HepG2 (cell line): Measurements from ENCODE around the gene SEC14L1. TPM values are rescaled to one million over a fixed set of nuclear protein-coding genes. Genes with fewer than 3 reads are reported as not detected.
A peak's percentile ranks its signal among the peaks of the same experiment; 100 is the strongest.

Experiments
- ELF1 ChIP-seq: sonication (generic); formaldehyde crosslinking; IDR thresholded peaks from 2 replicates; pipeline ENCODE4 v1.4.0; 2020; ENCODE audit warnings: missing genetic modification reagents
- HOXA3 ChIP-seq: sonication (generic); formaldehyde crosslinking; IDR thresholded peaks from 2 replicates; pipeline ENCODE4 v1.5.0; 2020; ENCODE audit warnings: missing genetic modification reagents
- MIER3 ChIP-seq: IDR thresholded peaks from 2 replicates; pipeline ENCODE4 v1.6.1; 2016; ENCODE audit warnings: missing compliant biosample characterization, borderline replicate concordance
- NFKBIZ ChIP-seq: IDR thresholded peaks from 2 replicates; pipeline ENCODE4 v1.6.1; 2018; ENCODE audit warnings: missing genetic modification reagents, missing compliant biosample characterization
- PITX1 ChIP-seq: sonication (generic); formaldehyde crosslinking; IDR thresholded peaks from 2 replicates; pipeline ENCODE4 v1.5.1; 2020; ENCODE audit warnings: mild to moderate bottlenecking, missing genetic modification reagents
- SAP130 ChIP-seq: IDR thresholded peaks from 2 replicates; pipeline ENCODE4 v1.6.1; 2016; ENCODE audit warnings: low read depth
- SIN3B ChIP-seq: fragments of 150-350 bp; IDR thresholded peaks from 2 replicates; pipeline ENCODE4 v1.6.1; 2014; ENCODE audit warnings: low read length
- SMAD1 ChIP-seq: sonication (generic); formaldehyde crosslinking; IDR thresholded peaks from 2 replicates; pipeline ENCODE4 v1.4.0; 2020; ENCODE audit warnings: missing genetic modification reagents, low read depth, mild to moderate bottlenecking, borderline replicate concordance
- TAF1 ChIP-seq: sonication (generic); formaldehyde crosslinking; IDR thresholded peaks from 2 replicates; pipeline ENCODE4 v1.4.0; 2020; ENCODE audit warnings: missing genetic modification reagents
- XRCC5 ChIP-seq: fragments of 200-400 bp; formaldehyde crosslinking; optimal IDR thresholded peaks from 2 replicates; pipeline ENCODE3; 2017; ENCODE audit warnings: mild to moderate bottlenecking, low read length
- ZNF44 ChIP-seq: sonication (generic); formaldehyde crosslinking; IDR thresholded peaks from 2 replicates; pipeline ENCODE4 v1.5.1; 2020; ENCODE audit warnings: mild to moderate bottlenecking, missing genetic modification reagents
- ZNF563 ChIP-seq: sonication (generic); formaldehyde crosslinking; IDR thresholded peaks from 2 replicates; pipeline ENCODE4 v1.8.0; 2022; ENCODE audit warnings: mild to moderate bottlenecking, moderate library complexity, missing genetic modification reagents
- ZNF570 ChIP-seq: sonication (generic); formaldehyde crosslinking; IDR thresholded peaks from 2 replicates; pipeline ENCODE4 v1.4.0; 2020; ENCODE audit warnings: mild to moderate bottlenecking, missing genetic modification reagents, borderline replicate concordance
- polyA plus RNA-seq, 8 experiments: library from polyadenylated mRNA; depleted of rRNA in 3 of 8; stranded (reverse) in 7 of 8; unstranded in 1 of 8; fragments of >200 nt; fragmentation: Illumina TruSeq in 4 of 8; extraction: Trizol in 4 of 8; gene quantifications; 2 replicates each; pipeline versions ENCODE4 v1.2.1 to v1.2.3, GENCODE V29; 2011 to 2016; ENCODE audit warnings: low read depth in 4 of 8, missing spikeins in 1 of 8, mixed read lengths in 1 of 8; ENCODE audit not compliant: insufficient read depth in 1 of 8
- total RNA-seq, 5 experiments: library from RNA; depleted of rRNA; stranded (reverse); fragments of >200 nt; fragmentation: Illumina TruSeq; extraction: Trizol; gene quantifications; 2 replicates each; pipeline ENCODE4 v1.2.3, GENCODE V29; 2016; ENCODE audit warnings: low read depth in 1 of 5
- TF ChIP-seq, protein P1 (sequence below): sonication (generic); IDR thresholded peaks from 2 replicates; pipeline ENCODE4 v1.6.1; 2016; ENCODE audit warnings: low read depth, borderline replicate concordance

SEC14L1 gene
- total and polyA plus RNA-seq, 2 of the 13 experiments (the other 11 are each of a cell fraction or from before 2014, with no cell fraction given) = 26.3 to 43.9 TPM

DNA sequence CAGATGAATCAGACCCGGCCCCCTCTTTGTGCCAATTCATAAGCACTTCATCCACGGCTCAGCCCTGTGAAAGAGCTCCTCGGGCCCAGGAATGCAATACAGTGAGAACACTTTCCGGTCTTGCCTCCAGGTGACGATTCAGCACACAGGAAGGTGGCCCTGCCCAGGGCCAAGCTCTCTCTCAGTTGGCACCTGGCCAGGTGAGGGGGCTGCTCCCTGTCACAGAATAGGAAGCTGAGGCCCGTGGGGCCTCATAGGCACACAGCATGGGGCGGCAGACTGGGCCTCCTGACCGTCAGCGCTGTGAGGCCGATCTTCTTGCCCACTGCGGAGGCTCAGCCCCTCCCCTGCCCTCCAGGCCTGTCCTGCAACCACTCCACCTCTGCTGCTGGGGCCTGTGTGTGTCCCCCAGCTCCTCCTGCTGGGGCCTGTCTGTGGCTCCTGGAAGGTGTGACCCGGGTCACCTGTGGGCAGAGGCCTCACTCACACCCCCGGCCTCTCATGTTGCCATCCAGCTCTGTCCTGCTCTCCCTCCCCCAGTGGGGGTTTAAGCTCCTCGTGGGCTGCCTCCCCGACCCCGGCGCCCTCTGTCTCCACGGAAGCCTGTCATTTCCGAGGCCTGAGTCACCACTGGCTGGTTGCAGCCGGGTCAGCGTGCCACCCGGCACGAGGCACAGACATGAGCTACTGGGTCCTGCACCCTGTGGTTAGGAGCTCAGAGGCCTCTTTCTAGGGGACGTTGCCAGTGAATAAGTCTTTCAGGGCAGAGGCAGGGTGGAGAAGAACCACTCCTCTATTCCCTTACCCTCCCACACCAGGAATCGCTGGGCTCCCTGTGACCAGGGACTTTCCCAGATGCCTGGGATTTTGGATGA lies 114.4 kb downstream of the SEC14L1 start (continued):
- TF ChIP-seq SMAD1 (peak; percentile 62; the same call in 1 of the 2 replicates), PITX1 (CRISPR knock-in tag) (0 out of 2 replicates have a peak, but pooled peaks have one; percentile 29), SAP130 (CRISPR knock-in tag) (peak; percentile 83), ELF1 (CRISPR knock-in tag) (0 out of 2 replicates have a peak, but pooled peaks have one; percentile 6), ZNF44 (CRISPR knock-in tag) (no peak), TAF1 (peak; percentile 32; the same call in 1 of the 2 replicates), XRCC5 (peak; percentile 50), ZNF563 (0 out of 2 replicates have a peak, but pooled peaks have one; percentile 20), MIER3 (CRISPR knock-in tag) (0 out of 2 replicates have a peak, but pooled peaks have one; percentile 56), ZNF570 (no peak), NFKBIZ (CRISPR knock-in tag) (0 out of 2 replicates have a peak, but pooled peaks have one; percentile 31), HOXA3 (CRISPR knock-in tag) (peak; percentile 30), SIN3B (no peak)
- TF ChIP-seq, protein P1, sequence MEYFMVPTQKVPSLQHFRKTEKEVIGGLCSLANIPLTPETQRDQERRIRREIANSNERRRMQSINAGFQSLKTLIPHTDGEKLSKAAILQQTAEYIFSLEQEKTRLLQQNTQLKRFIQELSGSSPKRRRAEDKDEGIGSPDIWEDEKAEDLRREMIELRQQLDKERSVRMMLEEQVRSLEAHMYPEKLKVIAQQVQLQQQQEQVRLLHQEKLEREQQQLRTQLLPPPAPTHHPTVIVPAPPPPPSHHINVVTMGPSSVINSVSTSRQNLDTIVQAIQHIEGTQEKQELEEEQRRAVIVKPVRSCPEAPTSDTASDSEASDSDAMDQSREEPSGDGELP = 0 out of 2 replicates have a peak, but pooled peaks have one; percentile 7
